ENCODE data around the gene CALHM2. TPM values are rescaled to one million over a fixed set of nuclear protein-coding genes. Genes with fewer than 3 reads are reported as not detected.
A peak's percentile ranks its signal among the peaks of the same experiment; 100 is the strongest.

Gene CALHM2
- total RNA-seq, 3 donors from 2014 or later = 38.9 to 98.3 (median 58.3) TPM

GRCh38 chr10:103475437-103475836 lies 23.3 kb upstream of the CALHM2 start:
- Histone ChIP-seq H3K36me3 (no peaks in the 10 kb centered on the region), H3K4me3 (no peak overlapping the region), H3K4me1 (no peaks in the 10 kb centered on the region), H3K27ac (no peak overlapping the region), H3K27me3 (no peaks in the 10 kb centered on the region), H3K9me3 (no peaks in the 10 kb centered on the region)
- TF ChIP-seq POLR2A (IDR thresholded peaks at IDR 0.05) (no peak), POLR2AphosphoS5 (IDR thresholded peaks at IDR 0.05) (no peak)
- intact Hi-C loops (cut with DNase I; ENCODE audit: low total_unique reads) = no loop called here
- DNase-seq (ENCODE audit: low spot score in 2 of 2) = no peak

GRCh38 chr10:103474077-103474476 lies 21.9 kb upstream of the CALHM2 start:
- Histone ChIP-seq H3K27me3 (no peaks in the 10 kb centered on the region), H3K27ac (no peak overlapping the region), H3K36me3 (no peaks in the 10 kb centered on the region), H3K4me3 (no peak overlapping the region), H3K4me1 (no peaks in the 10 kb centered on the region), H3K9me3 (no peaks in the 10 kb centered on the region)
- TF ChIP-seq POLR2A (IDR thresholded peaks at IDR 0.05) (no peak), CTCF (IDR thresholded peaks at IDR 0.05) (no peak), POLR2AphosphoS5 (IDR thresholded peaks at IDR 0.05) (no peak)
- DNase-seq (ENCODE audit: low spot score in 2 of 2) = no peak
- intact Hi-C loops (cut with DNase I; ENCODE audit: low total_unique reads) = no loop called here

GRCh38 chr10:103473261-103473671 lies 21.1 kb upstream of the CALHM2 start:
- no peak for DNase-seq (ENCODE audit: low spot score in 2 of 2)
- no peaks in the 10 kb centered on the region for H3K4me1 ChIP-seq
- intact Hi-C loops (cut with DNase I; ENCODE audit: low total_unique reads) = no loop called here

GRCh38 chr10:103472005-103472404 lies 19.8 kb upstream of the CALHM2 start:
- no peak overlapping the region for H3K4me3 ChIP-seq
- H3K27me3 ChIP-seq = no peaks in the 10 kb centered on the region
- no peak for DNase-seq (ENCODE audit: low spot score in 2 of 2)
- peak overlapping the region in 1 of 2 donors; percentile 48 for H3K27ac ChIP-seq
- intact Hi-C loops (cut with DNase I; ENCODE audit: low total_unique reads) = no loop called here
- no peaks in the 10 kb centered on the region for H3K9me3 ChIP-seq
- no peak for TF ChIP-seq CTCF (IDR thresholded peaks at IDR 0.05)
- no peak for TF ChIP-seq POLR2A (IDR thresholded peaks at IDR 0.05)
- no peak for TF ChIP-seq POLR2AphosphoS5 (IDR thresholded peaks at IDR 0.05)
- H3K4me1 ChIP-seq = no peaks in the 10 kb centered on the region
- H3K36me3 ChIP-seq = no peaks in the 10 kb centered on the region

More at GRCh38 chr10:103473261-103473671, 21.1 kb upstream of the CALHM2 start:
- Histone ChIP-seq H3K27ac (no peak overlapping the region), H3K27me3 (no peaks in the 10 kb centered on the region), H3K4me3 (peak overlapping the region in 1 of 3 donors; percentile 16), H3K36me3 (no peaks in the 10 kb centered on the region), H3K9me3 (no peaks in the 10 kb centered on the region)
- no peak for TF ChIP-seq CTCF (IDR thresholded peaks at IDR 0.05)
- no peak for TF ChIP-seq POLR2AphosphoS5 (IDR thresholded peaks at IDR 0.05)
- no peak for TF ChIP-seq POLR2A (IDR thresholded peaks at IDR 0.05)

GRCh38 chr10:103470761-103471653 lies 18.8 kb upstream of the CALHM2 start:
- Histone ChIP-seq H3K27ac (peak overlapping the region in 1 of 2 donors; percentile 48), H3K4me3 (no peak overlapping the region), H3K4me1 (no peaks in the 10 kb centered on the region), H3K27me3 (no peaks in the 10 kb centered on the region), H3K9me3 (no peaks in the 10 kb centered on the region), H3K36me3 (no peaks in the 10 kb centered on the region)
- TF ChIP-seq POLR2AphosphoS5 (IDR thresholded peaks at IDR 0.05) (no peak), CTCF (IDR thresholded peaks at IDR 0.05) (no peak), POLR2A (IDR thresholded peaks at IDR 0.05) (no peak)
- DNase-seq (ENCODE audit: low spot score in 2 of 2) = peak in 1 of 2 donors; percentile 29
- intact Hi-C loops (cut with DNase I; ENCODE audit: low total_unique reads) = no loop called here

Measured in breast epithelium (tissue), 4 donors.